ENCODE measurements around the gene ZNF552. TPM values are rescaled to one million over a fixed set of nuclear protein-coding genes. Genes with fewer than 3 reads are reported as not detected.
A peak's percentile ranks its signal among the peaks of the same experiment; 100 is the strongest.

Gene ZNF552
- total RNA-seq, 4 donors from 2014 or later = 2.9 to 5.0 (median 4.5) TPM

GRCh38 chr19:57771417-57771816 lies 43.3 kb downstream of the ZNF552 start:
- WGBS = 94% methylated on average over 4 of the region's 4 CpGs
- TF ChIP-seq CTCF (IDR thresholded peaks at IDR 0.05) = no peak
- no peak for TF ChIP-seq POLR2AphosphoS5 (IDR thresholded peaks at IDR 0.05)
- no peak for TF ChIP-seq EP300 (IDR thresholded peaks at IDR 0.05)
- no peak for TF ChIP-seq POLR2A (IDR thresholded peaks at IDR 0.05; ENCODE audit: low read depth)
- Histone ChIP-seq H3K4me1 (peaks cover 21 to 31% (median 29%) of the 10 kb centered on the region in 4 donors), H3K9me3 (peaks cover 0 to 49% (median 23%) of the 10 kb centered on the region in 4 donors), H3K4me3 (no peak overlapping the region), H3K27me3 (no peaks in the 10 kb centered on the region), H3K36me3 (peaks cover 17 to 40% (median 36%) of the 10 kb centered on the region in 4 donors), H3K27ac (replicated peaks in 1 of 4) (no peak overlapping the region)
- intact Hi-C loops (cut with DNase I) = no loop called here
- DNase-seq (ENCODE audit: extremely low spot score) = no peak

- Histone ChIP-seq H3K36me3 (peaks cover 5 to 32% (median 19%) of the 10 kb centered on the region in 4 donors), H3K27me3 (no peaks in the 10 kb centered on the region), H3K9me3 (peaks cover 0 to 36% (median 14%) of the 10 kb centered on the region in 4 donors), H3K4me1 (peaks cover 21 to 31% (median 29%) of the 10 kb centered on the region in 4 donors), H3K27ac (replicated peaks in 1 of 4) (peak within 1 kb of the TSS; percentile 80 to 89 (median 84)), H3K4me3 (peak within 1 kb of the TSS; percentile 83 to 97 (median 92))
- TF ChIP-seq POLR2AphosphoS5 (IDR thresholded peaks at IDR 0.05) (peak; percentile 81 to 95), CTCF (IDR thresholded peaks at IDR 0.05) (no peak)
- 4% methylated on average over 24 of the region's 61 CpGs for WGBS
- intact Hi-C loops (cut with DNase I) = no loop called here
- DNase-seq (ENCODE audit: extremely low spot score) = peak; percentile 95
Observed at GRCh38 chr19:57769345-57770131, 45.2 kb downstream of the ZNF552 start, which contains the start of gene ZNF586. ZNF586 (plus strand) TSS chr19:57769676; CDS start chr19:57769843, 167 bp downstream.

- H3K4me1 ChIP-seq = no peaks in the 10 kb centered on the region
- no peak overlapping the region for H3K4me3 ChIP-seq
- intact Hi-C loops (cut with DNase I) = no loop called here
- DNase-seq (ENCODE audit: extremely low spot score) = no peak
- no CpG with 5 or more reads among the region's 2 CpGs for WGBS
- no peak for TF ChIP-seq POLR2A (IDR thresholded peaks at IDR 0.05; ENCODE audit: low read depth)
- TF ChIP-seq CTCF (IDR thresholded peaks at IDR 0.05) = no peak
- no peak for TF ChIP-seq EP300 (IDR thresholded peaks at IDR 0.05)
- no peak for TF ChIP-seq POLR2AphosphoS5 (IDR thresholded peaks at IDR 0.05)
- no peaks in the 10 kb centered on the region for H3K27me3 ChIP-seq
- H3K9me3 ChIP-seq = peaks cover 0 to 71% (median 34%) of the 10 kb centered on the region in 4 donors
- H3K36me3 ChIP-seq = peaks cover 39 to 99% (median 92%) of the 10 kb centered on the region in 4 donors
- H3K27ac ChIP-seq (replicated peaks in 1 of 4) = no peak overlapping the region
Observed at GRCh38 chr19:57759096-57759495, 55.6 kb downstream of the ZNF552 start.

- intact Hi-C loops (cut with DNase I) = no loop called here
- H3K36me3 ChIP-seq = peaks cover 51 to 99% (median 93%) of the 10 kb centered on the region in 4 donors
Observed at GRCh38 chr19:57757941-57758340, 56.8 kb downstream of the ZNF552 start.

More at GRCh38 chr19:57757941-57758340, 56.8 kb downstream of the ZNF552 start:
- Histone ChIP-seq H3K9me3 (peaks cover 0 to 82% (median 45%) of the 10 kb centered on the region in 4 donors), H3K27ac (replicated peaks in 1 of 4) (no peak overlapping the region), H3K4me1 (no peaks in the 10 kb centered on the region), H3K27me3 (no peaks in the 10 kb centered on the region), H3K4me3 (no peak overlapping the region)
- 85% methylated on average over 2 of the region's 2 CpGs for WGBS
- TF ChIP-seq CTCF (IDR thresholded peaks at IDR 0.05) (no peak), EP300 (IDR thresholded peaks at IDR 0.05) (no peak), POLR2AphosphoS5 (IDR thresholded peaks at IDR 0.05) (no peak), POLR2A (IDR thresholded peaks at IDR 0.05; ENCODE audit: low read depth) (no peak)
- no peak for DNase-seq (ENCODE audit: extremely low spot score)

Other genes with a start within 250 kb of the ZNF552 start
- 1 to 10 TPM; 3.3 to 6.0 (median 4.9) TPM for gene ZNF416, start 236.0 kb downstream of the ZNF552 start, total RNA-seq
- gene ZIK1, start 230.8 kb downstream of the ZNF552 start, total RNA-seq = 1 to 10 TPM; 3.7 to 9.8 (median 6.4) TPM
- 1 to 10 TPM; 1.2 to 6.9 (median 2.8) TPM for gene ZNF530, start 215.0 kb downstream of the ZNF552 start, total RNA-seq
- 10 to 100 TPM; 14.5 to 31.3 (median 22.1) TPM for gene ZNF134, start 200.7 kb downstream of the ZNF552 start, total RNA-seq
- 10 to 100 TPM in 2 of 4 donors, 1 to 10 TPM in 2; 9.4 to 14.8 (median 11.0) TPM for gene ZNF211, start 181.7 kb downstream of the ZNF552 start, total RNA-seq
- gene ZSCAN4, start 146.0 kb downstream of the ZNF552 start, total RNA-seq = not detected
- gene ZNF551, start 132.9 kb downstream of the ZNF552 start, total RNA-seq = 1 to 10 TPM; 6.2 to 8.4 (median 6.9) TPM
- gene ZNF154, start 105.7 kb downstream of the ZNF552 start, total RNA-seq = 1 to 10 TPM; 5.0 to 8.7 (median 7.1) TPM
- 10 to 100 TPM in 1 of 4 donors, 1 to 10 TPM in 3; 8.3 to 13.4 (median 9.8) TPM for gene ZNF671, start 87.3 kb downstream of the ZNF552 start, total RNA-seq
- 10 to 100 TPM in 3 of 4 donors, 1 to 10 TPM in 1; 9.8 to 19.1 (median 14.1) TPM for gene ZNF776, start 68.1 kb downstream of the ZNF552 start, total RNA-seq
- 10 to 100 TPM; 11.8 to 16.6 (median 13.0) TPM for gene ZNF586, start 45.2 kb downstream of the ZNF552 start, total RNA-seq
- 10 to 100 TPM in 2 of 4 donors, 1 to 10 TPM in 2; 6.3 to 14.1 (median 9.3) TPM for gene ZNF587B, start 15.4 kb upstream of the ZNF552 start, total RNA-seq
- gene ZNF587, start 34.9 kb upstream of the ZNF552 start, total RNA-seq = 10 to 100 TPM; 10.9 to 27.8 (median 19.8) TPM
- gene ZNF814, start 74.1 kb upstream of the ZNF552 start, total RNA-seq = 1 to 10 TPM; 5.8 to 9.4 (median 7.5) TPM
- gene ZNF417, start 101.7 kb upstream of the ZNF552 start, total RNA-seq = 10 to 100 TPM in 2 of 4 donors, 1 to 10 TPM in 2; 9.1 to 12.9 (median 10.3) TPM
- gene ZNF418, start 120.5 kb upstream of the ZNF552 start, total RNA-seq = 10 to 100 TPM; 11.6 to 21.2 (median 16.3) TPM
- gene ZNF256, start 132.8 kb upstream of the ZNF552 start, total RNA-seq = 1 to 10 TPM; 4.0 to 5.2 (median 4.6) TPM
- gene C19orf18, start 159.6 kb upstream of the ZNF552 start, total RNA-seq = under 1 TPM in 3 of 4 donors, not detected in 1; 0.40 to 0.84 (median 0.83) TPM
- gene ZNF606, start 187.9 kb upstream of the ZNF552 start, total RNA-seq = 10 to 100 TPM in 3 of 4 donors, 1 to 10 TPM in 1; 7.6 to 23.3 (median 15.5) TPM
- gene ZSCAN1, start 219.1 kb upstream of the ZNF552 start, total RNA-seq = not detected
- 1 to 10 TPM; 5.1 to 9.1 (median 6.6) TPM for gene ZNF135, start 244.4 kb upstream of the ZNF552 start, total RNA-seq

Data from esophagus muscularis mucosa (tissue), 4 donors.